Activated T-helper 9 cell treated with anti-CD3 and anti-CD28 coated beads, Interleukin-2, amount 50 U/mL, for 16 hours (primary cell): ENCODE results near the gene GLP2R.

ENCODE experiments used
- DNase-seq: peaks from one replicate; pipeline ENCODE4 v3.0.0-alpha.2; 2020; ENCODE audit warnings: low read depth

Gene GLP2R

GRCh38 chr17:9813166-9813565 lies 12.6 kb upstream of the GLP2R start:
- DNase-seq: no peak

- DNase-seq: no peak
Observed at GRCh38 chr17:9814337-9814945, 11.3 kb upstream of the GLP2R start.

- no peak for DNase-seq
Observed at GRCh38 chr17:9816472-9816871, 9.3 kb upstream of the GLP2R start.

GRCh38 chr17:9817086-9817485 lies 8.6 kb upstream of the GLP2R start:
- no peak for DNase-seq

GRCh38 chr17:9818760-9819159 lies 7.0 kb upstream of the GLP2R start:
- no peak for DNase-seq

GRCh38 chr17:9820448-9820847 lies 5.3 kb upstream of the GLP2R start:
- DNase-seq: no peak

- no peak for DNase-seq
Observed at GRCh38 chr17:9821921-9822320, 3.8 kb upstream of the GLP2R start, which contains the start of gene GSG1L2. Gene GSG1L2, minus strand, starts transcription at chr17:9822079. Its CDS starts 8 bp downstream, at chr17:9822071.

- DNase-seq: no peak
Observed at GRCh38 chr17:9824094-9824493, 1.6 kb upstream of the GLP2R start.

- DNase-seq: no peak
Observed at GRCh38 chr17:9824797-9825338, 856 bp upstream of the GLP2R start.

GRCh38 chr17:9828296-9829295 lies 2.9 kb downstream of the GLP2R start:
- no peak for DNase-seq

- DNase-seq: no peak
Observed at GRCh38 chr17:9829343-9829742, 3.6 kb downstream of the GLP2R start.

- no peak for DNase-seq
Observed at GRCh38 chr17:9830711-9831110, 5.0 kb downstream of the GLP2R start.

- no peak for DNase-seq
Observed at GRCh38 chr17:9833922-9834321, 8.2 kb downstream of the GLP2R start.

- no peak for DNase-seq
Observed at GRCh38 chr17:9837551-9838471, 12.1 kb downstream of the GLP2R start.

- no peak for DNase-seq
Observed at GRCh38 chr17:9839433-9839832, 13.7 kb downstream of the GLP2R start.

GRCh38 chr17:9842057-9842758 lies 16.5 kb downstream of the GLP2R start:
- no peak for DNase-seq

GRCh38 chr17:9843152-9844010 lies 17.7 kb downstream of the GLP2R start:
- no peak for DNase-seq

GRCh38 chr17:9844153-9844552 lies 18.4 kb downstream of the GLP2R start:
- DNase-seq: no peak

- no peak for DNase-seq
Observed at GRCh38 chr17:9845306-9845705, 19.6 kb downstream of the GLP2R start.

GRCh38 chr17:9850151-9850550 lies 24.4 kb downstream of the GLP2R start:
- DNase-seq: no peak
